Stomach (tissue), 4 donors: ENCODE data around the gene CLEC18C.

Experiments
- EP300 ChIP-seq: sonication (generic); formaldehyde crosslinking; IDR thresholded peaks from one replicate; pipeline ENCODE4 v1.6.1; 2017; ENCODE audit warnings: antibody characterized with exemption
- TF ChIP-seq, protein P1 (sequence below), 7 experiments: fragments of 450-650 bp in 4 of 7; fragments of 200-600 bp in 3 of 7; sonication (generic) in 3 of 7; IDR thresholded peaks; one replicate each; pipeline ENCODE4 v1.5.1; 2016 to 2019; ENCODE audit warnings: antibody characterized with exemption in 7 of 7, control low read depth in 2 of 7, mild to moderate bottlenecking in 1 of 7

DNA sequence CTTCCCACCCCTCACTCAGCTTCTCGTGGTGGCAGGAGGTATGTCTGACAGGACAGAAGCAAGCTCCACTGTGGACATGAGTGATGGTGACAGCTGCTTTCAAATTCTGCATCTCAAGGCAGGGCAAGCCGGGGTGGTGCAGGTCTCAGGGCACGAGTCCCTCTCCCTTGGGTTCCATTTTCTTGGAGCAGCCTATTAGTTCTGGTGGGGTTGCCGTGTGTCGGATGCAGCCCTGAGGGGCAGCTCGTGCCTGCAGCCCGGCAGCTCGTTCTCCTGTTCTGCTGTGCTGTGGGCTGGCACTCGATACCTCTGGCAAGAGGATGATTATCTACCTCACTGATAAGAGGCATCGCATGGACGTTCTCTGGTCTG is 16.5 kb upstream of the CLEC18C start:
- TF ChIP-seq, protein P1, sequence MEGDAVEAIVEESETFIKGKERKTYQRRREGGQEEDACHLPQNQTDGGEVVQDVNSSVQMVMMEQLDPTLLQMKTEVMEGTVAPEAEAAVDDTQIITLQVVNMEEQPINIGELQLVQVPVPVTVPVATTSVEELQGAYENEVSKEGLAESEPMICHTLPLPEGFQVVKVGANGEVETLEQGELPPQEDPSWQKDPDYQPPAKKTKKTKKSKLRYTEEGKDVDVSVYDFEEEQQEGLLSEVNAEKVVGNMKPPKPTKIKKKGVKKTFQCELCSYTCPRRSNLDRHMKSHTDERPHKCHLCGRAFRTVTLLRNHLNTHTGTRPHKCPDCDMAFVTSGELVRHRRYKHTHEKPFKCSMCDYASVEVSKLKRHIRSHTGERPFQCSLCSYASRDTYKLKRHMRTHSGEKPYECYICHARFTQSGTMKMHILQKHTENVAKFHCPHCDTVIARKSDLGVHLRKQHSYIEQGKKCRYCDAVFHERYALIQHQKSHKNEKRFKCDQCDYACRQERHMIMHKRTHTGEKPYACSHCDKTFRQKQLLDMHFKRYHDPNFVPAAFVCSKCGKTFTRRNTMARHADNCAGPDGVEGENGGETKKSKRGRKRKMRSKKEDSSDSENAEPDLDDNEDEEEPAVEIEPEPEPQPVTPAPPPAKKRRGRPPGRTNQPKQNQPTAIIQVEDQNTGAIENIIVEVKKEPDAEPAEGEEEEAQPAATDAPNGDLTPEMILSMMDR (IDR thresholded peaks at IDR 0.05): no peak
- TF ChIP-seq EP300: no peak
